Measurements from ENCODE around the gene SHISAL2B.

GRCh38 chr5:64665243-64665642 lies 25.1 kb upstream of the SHISAL2B start:
- TF ChIP-seq CTCF (conservative IDR thresholded peaks at IDR 0.05) (no peak), EZH2 (IDR thresholded peaks at IDR 0.05; ENCODE audit: low read depth) (no peak)

Data from PC-9 (cell line).